AG09309 (cell line): ENCODE data around the gene RESP18.
A peak's percentile ranks its signal among the peaks of the same experiment; 100 is the strongest.

Experiments used
- DNase-seq: peaks from one replicate; pipeline ENCODE4 v3.0.0-alpha.2; 2010; ENCODE audit warnings: low read depth
- H3K4me3 ChIP-seq: 2 replicates; pipeline ENCODE4 v1.5.1; 2011; ENCODE audit warnings: mild to moderate bottlenecking, low read depth, low read length, moderate library complexity; ENCODE audit not compliant: control insufficient read depth
- TF ChIP-seq, protein P1 (sequence below): IDR thresholded peaks from 2 replicates; pipeline ENCODE4 v1.5.1; 2011; ENCODE audit warnings: mild to moderate bottlenecking, low read depth, low read length, inconsistent platforms; ENCODE audit not compliant: insufficient read depth, control insufficient read depth; ENCODE audit errors: missing control alignments

The RESP18 gene

DNA sequence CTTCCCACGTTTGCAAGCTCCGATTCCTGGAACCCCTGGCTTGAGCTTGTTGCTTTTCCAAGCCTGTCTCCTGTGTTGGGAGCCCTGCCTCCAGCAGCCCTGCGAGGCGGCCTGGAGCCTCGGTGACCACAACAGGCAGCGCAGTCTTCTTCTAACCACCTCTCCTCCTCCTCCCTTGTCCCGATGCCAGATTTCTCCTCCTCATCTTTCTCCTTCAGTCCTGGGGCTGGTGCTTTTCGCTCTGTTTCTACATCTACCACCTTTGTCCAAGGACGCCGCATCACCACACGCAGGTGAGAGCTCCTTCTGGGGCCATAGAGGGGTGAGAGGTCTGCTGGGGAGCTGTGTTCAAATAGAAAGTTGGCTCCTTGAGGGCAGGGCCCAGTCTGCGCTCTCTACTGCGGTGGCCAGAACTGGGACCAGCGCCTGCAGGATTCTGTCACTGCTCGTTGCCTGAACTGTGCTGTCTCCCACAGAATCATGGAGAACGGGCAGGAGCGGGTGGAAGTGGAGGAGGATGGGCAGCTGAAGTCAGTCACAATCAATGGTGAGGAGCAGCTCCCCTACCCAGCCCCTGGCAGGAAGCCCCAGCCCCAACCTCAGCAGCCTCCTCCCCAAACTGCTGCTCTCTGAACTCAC lies 49.5 kb downstream of the RESP18 start:
- no peak for DNase-seq
- H3K4me3 ChIP-seq: no peak overlapping the region
- TF ChIP-seq, protein P1, sequence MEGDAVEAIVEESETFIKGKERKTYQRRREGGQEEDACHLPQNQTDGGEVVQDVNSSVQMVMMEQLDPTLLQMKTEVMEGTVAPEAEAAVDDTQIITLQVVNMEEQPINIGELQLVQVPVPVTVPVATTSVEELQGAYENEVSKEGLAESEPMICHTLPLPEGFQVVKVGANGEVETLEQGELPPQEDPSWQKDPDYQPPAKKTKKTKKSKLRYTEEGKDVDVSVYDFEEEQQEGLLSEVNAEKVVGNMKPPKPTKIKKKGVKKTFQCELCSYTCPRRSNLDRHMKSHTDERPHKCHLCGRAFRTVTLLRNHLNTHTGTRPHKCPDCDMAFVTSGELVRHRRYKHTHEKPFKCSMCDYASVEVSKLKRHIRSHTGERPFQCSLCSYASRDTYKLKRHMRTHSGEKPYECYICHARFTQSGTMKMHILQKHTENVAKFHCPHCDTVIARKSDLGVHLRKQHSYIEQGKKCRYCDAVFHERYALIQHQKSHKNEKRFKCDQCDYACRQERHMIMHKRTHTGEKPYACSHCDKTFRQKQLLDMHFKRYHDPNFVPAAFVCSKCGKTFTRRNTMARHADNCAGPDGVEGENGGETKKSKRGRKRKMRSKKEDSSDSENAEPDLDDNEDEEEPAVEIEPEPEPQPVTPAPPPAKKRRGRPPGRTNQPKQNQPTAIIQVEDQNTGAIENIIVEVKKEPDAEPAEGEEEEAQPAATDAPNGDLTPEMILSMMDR: no peak

- TF ChIP-seq, protein P1: no peak
- no peak overlapping the region for H3K4me3 ChIP-seq
- DNase-seq: no peak
These were observed 50.2 kb downstream of the RESP18 start for GRCh38 chr2:219282375-219282774.

- H3K4me3 ChIP-seq: no peak overlapping the region
- no peak for DNase-seq
- TF ChIP-seq, protein P1: no peak
These were observed 51.0 kb downstream of the RESP18 start for GRCh38 chr2:219281588-219281987.

DNA sequence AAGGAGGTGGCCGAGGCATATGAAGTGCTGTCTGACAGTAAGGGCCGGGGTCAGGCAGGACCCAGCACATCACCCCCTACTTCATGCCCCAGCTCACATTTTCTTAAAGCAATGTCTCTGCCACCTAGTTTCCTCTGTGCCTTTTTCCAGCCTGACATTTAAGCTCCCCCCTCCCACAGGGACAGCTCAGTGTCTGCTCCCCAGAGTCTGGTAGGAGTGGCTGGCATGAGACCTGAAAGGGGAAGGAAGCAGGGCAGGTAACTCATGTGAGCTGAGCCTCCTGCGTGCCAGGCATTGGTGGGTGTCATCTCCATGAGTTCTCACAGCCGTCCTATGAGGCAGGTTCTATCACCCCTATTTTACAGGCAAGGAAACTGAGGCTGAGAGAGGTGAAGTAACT lies 51.9 kb downstream of the RESP18 start:
- no peak overlapping the region for H3K4me3 ChIP-seq
- TF ChIP-seq, protein P1: no peak
- DNase-seq: no peak

- H3K4me3 ChIP-seq: peak overlapping the region; percentile 78
- TF ChIP-seq, protein P1: no peak
- no peak for DNase-seq
These were observed 52.5 kb downstream of the RESP18 start for GRCh38 chr2:219279916-219280516.

DNA sequence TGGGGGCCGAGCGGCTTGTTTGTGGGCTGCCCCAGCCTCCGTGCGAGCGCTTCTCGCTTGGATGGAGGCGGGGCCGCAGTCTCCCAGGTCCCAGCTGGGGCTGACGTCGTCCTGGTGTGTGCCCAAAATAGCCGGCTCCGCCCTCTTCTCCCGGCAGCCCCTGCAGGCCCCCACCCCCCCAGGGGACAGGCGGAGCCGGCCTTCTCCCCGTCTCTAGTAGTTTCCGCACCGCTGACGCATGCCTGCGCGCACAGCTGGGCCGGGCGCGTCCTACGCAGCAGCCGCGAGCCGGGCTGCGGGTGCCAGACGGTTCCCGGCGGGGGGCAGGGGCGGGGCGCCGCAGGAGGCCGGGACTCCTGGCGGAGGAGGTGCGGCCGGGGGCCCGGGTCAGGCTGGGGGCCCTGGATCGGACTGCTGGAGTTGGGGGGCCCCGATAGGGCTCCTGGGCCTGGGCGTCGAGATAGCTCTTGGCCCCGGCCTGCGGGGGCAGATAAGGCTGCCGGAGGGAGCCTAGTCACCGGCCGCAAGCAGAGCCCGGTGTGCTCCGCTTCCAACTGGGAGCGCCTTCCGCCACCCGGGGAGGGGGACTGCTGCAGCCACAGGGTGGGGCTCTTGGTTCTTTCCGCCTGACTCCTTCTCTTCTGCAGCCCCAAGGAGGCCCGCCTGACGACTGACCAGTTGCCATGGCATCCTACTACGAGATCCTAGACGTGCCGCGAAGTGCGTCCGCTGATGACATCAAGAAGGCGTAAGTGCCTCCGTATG lies 53.2 kb downstream of the RESP18 start, which contains the start of gene DNAJB2:
TSS of gene DNAJB2 (plus strand) at position 216 of the 765 bp plus-strand sequence. CDS start at position 684, 468 bp downstream.
- TF ChIP-seq, protein P1: peak; percentile 26
- DNase-seq: peak; percentile 96
- H3K4me3 ChIP-seq: peak within 1 kb of the TSS; percentile 78
